ENCODE results near the gene RAPGEF1.

DNA sequence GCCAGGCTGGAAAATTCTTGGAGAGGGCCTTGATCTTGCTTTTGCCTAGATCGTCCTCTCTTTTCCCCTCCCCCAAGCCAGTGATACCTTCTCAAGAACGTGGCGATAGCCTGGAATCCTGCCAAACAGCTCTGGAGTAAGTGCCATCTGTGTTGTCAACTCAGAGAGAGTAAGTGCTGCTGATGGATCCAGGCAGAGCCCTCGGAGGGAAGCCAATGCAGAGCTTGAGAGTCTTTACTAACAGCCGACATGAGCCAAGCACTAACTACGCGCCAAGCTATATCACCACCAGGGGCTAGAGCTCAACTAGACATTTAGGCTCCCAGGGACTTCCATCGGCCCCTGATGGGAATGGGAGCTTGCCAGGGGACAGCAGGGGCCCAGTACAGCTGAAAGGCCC is 17.6 kb downstream of the RAPGEF1 start:
- TF ChIP-seq, protein P1, sequence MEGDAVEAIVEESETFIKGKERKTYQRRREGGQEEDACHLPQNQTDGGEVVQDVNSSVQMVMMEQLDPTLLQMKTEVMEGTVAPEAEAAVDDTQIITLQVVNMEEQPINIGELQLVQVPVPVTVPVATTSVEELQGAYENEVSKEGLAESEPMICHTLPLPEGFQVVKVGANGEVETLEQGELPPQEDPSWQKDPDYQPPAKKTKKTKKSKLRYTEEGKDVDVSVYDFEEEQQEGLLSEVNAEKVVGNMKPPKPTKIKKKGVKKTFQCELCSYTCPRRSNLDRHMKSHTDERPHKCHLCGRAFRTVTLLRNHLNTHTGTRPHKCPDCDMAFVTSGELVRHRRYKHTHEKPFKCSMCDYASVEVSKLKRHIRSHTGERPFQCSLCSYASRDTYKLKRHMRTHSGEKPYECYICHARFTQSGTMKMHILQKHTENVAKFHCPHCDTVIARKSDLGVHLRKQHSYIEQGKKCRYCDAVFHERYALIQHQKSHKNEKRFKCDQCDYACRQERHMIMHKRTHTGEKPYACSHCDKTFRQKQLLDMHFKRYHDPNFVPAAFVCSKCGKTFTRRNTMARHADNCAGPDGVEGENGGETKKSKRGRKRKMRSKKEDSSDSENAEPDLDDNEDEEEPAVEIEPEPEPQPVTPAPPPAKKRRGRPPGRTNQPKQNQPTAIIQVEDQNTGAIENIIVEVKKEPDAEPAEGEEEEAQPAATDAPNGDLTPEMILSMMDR (conservative IDR thresholded peaks at IDR 0.05; ENCODE audit: low read length) = peak; percentile 29; the same call in 1 of the 2 replicates
- TF ChIP-seq EZH2phosphoT487 (IDR thresholded peaks at IDR 0.05; ENCODE audit: borderline replicate concordance, low read depth, low read length) = no peak
